HG03432 (cell line): ENCODE measurements around the gene OR10H3.
"Not testable (repeated sequence)": the region's sequence is repeated elsewhere in the genome, so short reads cannot be mapped to it uniquely, and the experiment has no call there.

Experiments used
- ATAC-seq: cut with Tn5 transposase; IDR thresholded peaks from one replicate; pipeline ENCODE4 v1.9.1; 2021; ENCODE audit warnings: mild to moderate bottlenecking, moderate library complexity; ENCODE audit not compliant: unreplicated experiment

OR10H3 gene, protein sequence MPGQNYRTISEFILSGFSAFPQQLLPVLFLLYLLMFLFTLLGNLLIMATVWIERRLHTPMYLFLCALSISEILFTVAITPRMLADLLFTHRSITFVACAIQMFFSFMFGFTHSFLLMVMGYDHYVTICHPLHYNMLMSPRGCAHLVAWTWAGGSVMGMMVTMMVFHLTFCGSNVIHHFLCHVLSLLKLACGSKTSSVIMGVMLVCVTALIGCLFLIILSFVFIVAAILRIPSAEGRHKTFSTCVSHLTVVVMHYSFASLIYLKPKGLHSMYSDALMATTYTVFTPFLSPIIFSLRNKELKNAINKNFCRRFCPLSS

GRCh38 chr19:15737722-15738121 lies at the start of gene OR10H3:
TSS of gene OR10H3 (plus strand) at chr19:15737985. CDS start at chr19:15741393, 3,408 bp downstream.
- no peak for ATAC-seq

DNA sequence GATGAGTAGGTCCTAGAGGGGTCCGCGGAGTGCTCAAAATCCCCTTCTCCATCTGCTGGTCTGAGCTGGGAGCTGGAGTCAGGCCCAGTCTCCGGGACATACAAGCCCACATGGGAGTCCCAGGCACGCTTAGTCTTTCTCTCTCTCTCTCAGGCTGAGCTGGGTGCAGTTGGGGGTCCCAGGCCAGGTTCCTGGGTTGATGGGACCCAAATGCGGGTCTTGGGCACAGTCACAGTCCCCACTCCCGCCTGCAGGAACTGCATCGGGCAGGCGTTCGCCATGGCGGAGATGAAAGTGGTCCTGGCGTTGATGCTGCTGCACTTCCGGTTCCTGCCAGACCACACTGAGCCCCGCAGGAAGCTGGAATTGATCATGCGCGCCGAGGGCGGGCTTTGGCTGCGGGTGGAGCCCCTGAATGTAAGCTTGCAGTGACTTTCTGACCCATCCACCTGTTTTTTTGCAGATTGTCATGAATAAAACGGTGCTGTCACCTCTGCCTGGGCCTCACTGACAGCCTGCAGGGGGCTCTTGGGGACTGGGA lies 41.1 kb upstream of the OR10H3 start:
- no peak for ATAC-seq

- ATAC-seq = no peak
These were observed 35.8 kb upstream of the OR10H3 start for GRCh38 chr19:15701757-15702533.

- ATAC-seq = no peak
These were observed 35.3 kb upstream of the OR10H3 start for GRCh38 chr19:15702534-15702930.

GRCh38 chr19:15714638-15715037 lies 23.1 kb upstream of the OR10H3 start:
- ATAC-seq = no peak

GRCh38 chr19:15715642-15716041 lies 22.1 kb upstream of the OR10H3 start:
- ATAC-seq = no peak

- ATAC-seq = no peak
These were observed 20.0 kb upstream of the OR10H3 start for GRCh38 chr19:15717809-15718208.

- ATAC-seq = no peak
These were observed 16.5 kb upstream of the OR10H3 start for GRCh38 chr19:15721268-15721667.

GRCh38 chr19:15722956-15723355 lies 14.8 kb upstream of the OR10H3 start:
- no peak for ATAC-seq

- no peak for ATAC-seq
These were observed 10.1 kb upstream of the OR10H3 start, which contains the start of gene OR10H2 for GRCh38 chr19:15727724-15728123. TSS of gene OR10H2 (plus strand) at chr19:15728024. CDS start at chr19:15728044, 20 bp downstream.

GRCh38 chr19:15730538-15730937 lies 7.2 kb upstream of the OR10H3 start:
- no peak for ATAC-seq

DNA sequence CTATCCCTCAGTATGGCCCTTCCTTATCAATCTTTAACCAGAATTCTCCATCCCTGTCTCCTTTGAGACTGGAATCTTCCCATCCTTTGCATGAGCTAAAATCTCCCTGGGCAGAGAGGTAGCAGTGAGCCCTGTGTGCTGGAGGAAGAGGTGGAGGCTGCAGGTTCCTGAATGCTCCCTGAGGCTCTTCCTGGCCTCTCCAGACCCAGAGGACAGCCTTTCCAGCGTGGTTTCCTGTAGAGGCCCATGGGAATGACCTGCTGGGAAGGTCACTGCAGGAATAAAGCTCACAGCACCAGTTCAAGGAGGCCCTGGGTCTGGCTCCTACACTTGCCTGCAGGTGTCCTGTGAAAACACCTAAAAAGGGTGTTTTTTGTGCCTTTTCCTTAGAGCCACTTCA lies 5.4 kb upstream of the OR10H3 start:
- ATAC-seq = no peak

- no peak for ATAC-seq
These were observed 3.9 kb upstream of the OR10H3 start for GRCh38 chr19:15733895-15734294.

DNA sequence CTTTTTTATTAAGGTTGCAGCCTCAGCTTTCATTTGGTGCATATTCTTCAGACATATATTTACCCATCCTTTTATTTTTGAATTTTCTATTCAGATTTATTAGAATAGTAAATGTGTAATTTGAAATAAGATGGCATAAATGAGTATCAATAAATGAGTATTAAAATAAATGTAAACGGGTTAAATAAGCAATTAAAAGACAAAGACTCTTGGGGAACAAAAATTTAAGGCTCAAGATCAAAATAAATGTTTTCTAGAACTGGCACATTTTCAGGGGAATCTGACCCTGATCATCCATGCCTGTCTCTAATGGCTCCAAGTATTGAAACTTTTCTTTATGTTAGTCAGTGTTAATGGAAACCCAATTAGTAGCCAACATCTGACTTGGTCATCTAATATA lies 3.0 kb downstream of the OR10H3 start:
- no peak for ATAC-seq

GRCh38 chr19:15748239-15748638 lies 10.5 kb downstream of the OR10H3 start:
- ATAC-seq = no peak

- ATAC-seq = no peak
These were observed 20.6 kb downstream of the OR10H3 start for GRCh38 chr19:15758379-15758778.

DNA sequence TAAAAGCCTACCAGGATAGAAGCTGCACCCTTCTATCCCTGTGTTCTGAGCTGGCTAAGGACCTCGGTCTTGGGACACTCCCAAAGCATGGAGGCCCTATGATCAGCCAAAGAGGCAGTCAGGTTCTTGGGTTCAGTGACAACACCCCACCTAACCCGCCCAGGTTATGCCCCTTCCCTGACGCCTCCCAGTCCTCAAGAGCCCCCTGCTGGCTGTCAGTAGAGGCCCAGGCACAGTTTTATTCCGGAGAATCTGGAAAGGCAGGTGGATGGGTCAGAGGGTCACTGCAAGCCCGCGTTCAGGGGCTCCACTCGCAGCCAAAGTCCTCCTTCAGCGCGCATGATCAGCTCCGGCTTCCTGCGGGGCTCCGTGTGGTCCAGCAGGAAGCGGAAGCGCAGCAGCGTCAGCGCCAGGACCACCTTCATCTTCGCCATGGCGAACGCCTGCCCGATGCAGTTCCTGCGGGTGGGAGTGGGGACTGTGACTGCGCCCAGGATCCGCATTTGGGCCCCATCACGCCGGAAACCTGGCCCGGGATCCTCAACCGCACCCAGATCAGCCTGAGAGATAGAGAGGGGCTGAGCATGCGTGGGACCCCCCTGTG lies 22.3 kb downstream of the OR10H3 start:
- no peak for ATAC-seq

- ATAC-seq = no peak
These were observed 31.8 kb downstream of the OR10H3 start for GRCh38 chr19:15769586-15769985.

GRCh38 chr19:15774159-15774558 lies 36.4 kb downstream of the OR10H3 start:
- ATAC-seq = not testable (repeated sequence)

DNA sequence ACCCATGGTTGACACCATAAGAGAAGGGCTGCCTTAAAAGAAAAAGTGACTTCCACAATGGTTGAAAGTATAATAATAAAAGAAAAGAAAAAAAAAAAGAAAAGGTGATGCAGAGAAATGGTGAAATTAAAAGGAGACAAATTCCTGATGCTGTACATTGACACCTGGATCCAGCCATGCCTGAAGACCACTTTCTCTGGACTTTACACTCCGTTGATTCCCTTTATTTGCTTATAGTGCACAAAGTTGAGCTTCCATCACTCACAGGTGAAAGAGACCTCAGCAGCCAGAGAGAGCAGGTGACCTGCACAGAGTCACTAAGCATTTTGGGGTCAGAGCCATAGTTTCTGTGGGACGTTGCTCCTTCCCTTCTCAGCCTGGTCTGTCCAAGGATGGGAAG lies 37.5 kb downstream of the OR10H3 start:
- no peak for ATAC-seq

- no peak for ATAC-seq
These were observed 38.5 kb downstream of the OR10H3 start for GRCh38 chr19:15776264-15776663.
